GM20000 (cell line): ENCODE data around the gene DGKQ.
"Not testable (repeated sequence)": the region's sequence is repeated elsewhere in the genome, so short reads cannot be mapped to it uniquely, and the experiment has no call there.

Experiments
- DNase-seq: peaks from one replicate; pipeline ENCODE4 v3.0.0; 2012; ENCODE audit warnings: low spot score
- TF ChIP-seq, protein P1 (sequence below): IDR thresholded peaks from 2 replicates; pipeline ENCODE4 v1.5.1; 2012; ENCODE audit warnings: mild to moderate bottlenecking, control low read depth; ENCODE audit errors: extremely low read depth, missing control alignments

Gene DGKQ

DNA sequence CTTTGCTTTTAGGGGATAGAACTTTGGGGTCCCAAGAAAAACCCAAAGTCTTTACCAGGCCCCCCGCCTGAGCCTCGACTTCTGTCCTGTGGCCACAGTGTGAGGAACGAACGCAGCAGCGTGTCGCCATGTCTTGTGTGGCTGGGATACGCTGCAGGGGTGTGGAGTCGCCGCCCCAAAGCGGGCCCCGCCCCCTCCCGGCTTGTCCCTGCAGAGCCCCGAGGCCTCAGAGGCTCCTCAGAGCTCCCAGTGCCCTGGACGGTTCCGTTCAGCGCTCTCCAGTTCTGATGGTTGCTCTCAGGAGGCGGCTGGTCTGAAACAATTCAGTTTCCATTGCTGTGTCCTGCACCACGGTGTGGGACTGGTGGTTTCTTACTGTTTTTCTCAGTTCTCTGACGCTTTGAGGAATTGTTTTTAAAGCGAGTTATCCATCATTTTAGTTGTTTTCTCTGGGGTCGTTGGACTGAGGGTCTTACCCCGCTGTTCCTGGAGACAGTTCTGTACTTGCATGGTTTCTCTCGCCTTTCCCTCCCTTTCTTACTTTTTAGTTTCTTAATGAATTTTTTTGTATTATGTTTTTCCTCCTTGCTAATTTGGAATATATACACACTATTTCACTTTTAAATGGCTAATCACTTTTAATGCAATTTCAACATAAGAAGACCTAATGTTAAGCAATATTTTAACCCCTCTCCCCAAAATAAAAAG lies 11.9 kb upstream of the DGKQ start:
- TF ChIP-seq, protein P1, sequence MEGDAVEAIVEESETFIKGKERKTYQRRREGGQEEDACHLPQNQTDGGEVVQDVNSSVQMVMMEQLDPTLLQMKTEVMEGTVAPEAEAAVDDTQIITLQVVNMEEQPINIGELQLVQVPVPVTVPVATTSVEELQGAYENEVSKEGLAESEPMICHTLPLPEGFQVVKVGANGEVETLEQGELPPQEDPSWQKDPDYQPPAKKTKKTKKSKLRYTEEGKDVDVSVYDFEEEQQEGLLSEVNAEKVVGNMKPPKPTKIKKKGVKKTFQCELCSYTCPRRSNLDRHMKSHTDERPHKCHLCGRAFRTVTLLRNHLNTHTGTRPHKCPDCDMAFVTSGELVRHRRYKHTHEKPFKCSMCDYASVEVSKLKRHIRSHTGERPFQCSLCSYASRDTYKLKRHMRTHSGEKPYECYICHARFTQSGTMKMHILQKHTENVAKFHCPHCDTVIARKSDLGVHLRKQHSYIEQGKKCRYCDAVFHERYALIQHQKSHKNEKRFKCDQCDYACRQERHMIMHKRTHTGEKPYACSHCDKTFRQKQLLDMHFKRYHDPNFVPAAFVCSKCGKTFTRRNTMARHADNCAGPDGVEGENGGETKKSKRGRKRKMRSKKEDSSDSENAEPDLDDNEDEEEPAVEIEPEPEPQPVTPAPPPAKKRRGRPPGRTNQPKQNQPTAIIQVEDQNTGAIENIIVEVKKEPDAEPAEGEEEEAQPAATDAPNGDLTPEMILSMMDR = no peak
- peak; percentile 87 for DNase-seq

DNA sequence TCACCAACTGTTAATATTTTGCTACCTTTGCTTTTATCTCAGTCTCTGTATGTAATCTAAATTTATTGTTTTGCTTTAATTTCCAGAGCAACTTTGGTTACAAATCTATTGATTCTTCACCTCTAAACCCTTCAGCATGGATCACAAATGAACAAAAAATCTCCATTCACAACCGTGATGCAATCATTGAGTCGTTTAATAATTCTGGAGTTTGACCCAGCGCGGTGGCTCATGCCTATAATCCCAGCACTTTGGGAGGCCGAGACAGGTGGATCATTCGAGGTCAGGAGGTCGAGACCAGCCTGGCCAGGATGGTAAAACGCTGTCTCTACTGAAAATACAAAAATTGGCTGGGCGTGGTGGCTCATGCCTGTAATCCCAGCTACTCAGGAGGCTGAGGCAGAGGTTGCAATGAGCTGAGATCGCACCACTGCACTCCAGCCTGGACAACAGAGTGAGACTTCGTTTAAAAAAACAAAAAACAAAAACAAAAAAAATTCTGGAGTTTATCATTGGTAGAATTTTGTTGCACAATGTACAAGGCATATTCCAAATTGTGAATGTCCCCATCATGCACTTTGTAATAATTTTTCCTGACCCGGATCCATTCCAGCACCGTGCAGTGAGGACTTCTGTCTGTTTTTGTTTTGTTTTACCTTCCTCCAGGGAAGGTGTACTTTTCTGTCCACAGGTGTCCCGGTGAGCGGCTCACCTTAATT lies 11.1 kb upstream of the DGKQ start:
- TF ChIP-seq, protein P1 = no peak
- DNase-seq = no peak

DNA sequence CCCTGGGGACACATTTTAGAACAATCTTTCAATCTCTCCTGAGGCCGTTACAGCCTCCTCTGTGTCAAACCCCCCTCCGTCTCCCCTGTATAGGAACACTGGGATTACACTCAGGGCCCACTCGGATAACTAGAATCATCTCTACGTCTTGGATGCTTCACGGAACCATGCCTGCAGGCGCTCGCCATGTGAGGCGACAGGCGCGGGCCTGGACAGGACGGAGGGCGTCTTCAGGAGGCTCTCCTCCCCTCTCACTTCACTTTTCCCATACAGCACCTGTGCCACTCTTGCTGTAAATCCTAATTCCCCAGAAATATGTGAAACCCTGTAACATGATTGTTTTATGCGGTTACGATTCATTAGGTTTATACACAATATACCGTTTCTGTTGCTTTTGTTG lies 9.4 kb upstream of the DGKQ start:
- TF ChIP-seq, protein P1 = no peak
- DNase-seq = no peak

DNA sequence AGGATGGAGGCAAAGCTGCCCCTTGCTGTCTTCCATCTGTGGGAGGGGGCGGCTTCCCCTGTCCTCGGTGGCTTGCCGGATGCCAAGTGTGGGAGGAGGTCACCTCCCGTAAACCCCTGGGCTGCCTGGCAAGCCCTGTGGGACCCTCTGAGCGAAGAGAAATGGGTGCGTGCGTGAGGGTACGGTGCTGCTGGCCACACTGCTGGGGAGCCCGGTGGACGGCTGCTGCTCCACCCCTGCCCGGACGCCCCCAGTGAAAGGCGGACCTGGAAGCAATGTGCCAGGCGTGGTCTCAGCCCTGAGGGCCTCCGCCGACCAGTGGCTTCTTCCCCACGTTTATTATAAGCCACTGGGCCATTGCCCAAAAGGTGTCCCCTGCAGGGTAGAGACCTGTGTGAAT lies 8.9 kb upstream of the DGKQ start:
- no peak for DNase-seq
- TF ChIP-seq, protein P1 = no peak

DNA sequence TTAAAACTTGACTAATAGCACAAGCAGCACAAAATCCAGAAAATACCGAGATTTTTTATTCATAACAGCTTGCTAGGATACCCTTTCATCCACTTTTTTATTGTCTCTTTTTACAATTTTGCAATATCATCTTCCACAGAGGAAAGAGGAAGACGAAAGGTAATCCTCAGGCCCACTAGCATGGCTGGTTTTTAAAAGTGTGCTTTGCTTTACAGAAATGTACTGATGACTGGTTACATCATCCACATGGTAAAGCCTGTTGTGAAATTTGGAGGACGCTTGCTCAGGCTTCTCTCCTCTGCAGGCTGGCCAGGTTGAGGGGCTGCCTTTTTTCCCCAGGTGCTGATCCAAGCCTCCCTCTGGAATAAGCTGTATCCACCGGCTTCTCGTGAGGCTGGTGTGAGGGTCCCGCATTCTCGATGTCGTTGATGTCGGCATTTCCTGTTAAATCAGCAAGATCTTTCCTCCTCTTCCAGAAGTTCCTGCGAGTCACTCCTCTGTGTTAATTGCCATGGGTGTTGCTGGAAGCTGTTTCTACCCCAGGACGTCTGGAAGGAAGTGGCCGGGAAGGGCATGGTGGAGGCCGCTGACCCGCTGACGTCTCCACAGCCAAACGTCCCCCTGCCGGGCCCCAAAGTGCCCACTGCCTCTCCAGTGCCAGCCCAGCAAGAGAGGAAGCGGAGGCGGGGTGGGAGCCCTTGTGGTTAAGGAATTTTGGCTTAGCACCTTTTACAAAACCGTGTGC lies 5.8 kb upstream of the DGKQ start:
- TF ChIP-seq, protein P1 = no peak
- no peak for DNase-seq

DNA sequence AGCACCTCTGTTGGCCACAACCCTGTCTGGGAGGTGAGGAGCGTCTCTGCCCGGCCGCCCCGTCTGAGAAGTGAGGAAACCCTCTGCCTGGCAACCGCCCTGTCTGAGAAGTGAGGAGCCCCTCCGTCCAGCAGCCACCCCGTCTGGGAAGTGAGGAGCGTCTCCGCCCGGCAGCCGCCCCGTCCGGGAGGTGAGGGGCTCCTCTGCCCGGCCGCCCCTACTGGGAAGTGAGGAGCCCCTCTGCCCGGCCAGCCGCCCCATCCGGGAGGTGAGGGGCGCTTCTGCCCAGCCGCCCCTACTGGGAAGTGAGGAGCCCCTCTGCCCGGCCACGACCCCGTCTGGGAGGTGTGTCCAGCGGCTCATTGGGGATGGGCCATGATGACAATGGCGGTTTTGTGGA lies 2.6 kb upstream of the DGKQ start:
- not testable (repeated sequence) for DNase-seq

DNA sequence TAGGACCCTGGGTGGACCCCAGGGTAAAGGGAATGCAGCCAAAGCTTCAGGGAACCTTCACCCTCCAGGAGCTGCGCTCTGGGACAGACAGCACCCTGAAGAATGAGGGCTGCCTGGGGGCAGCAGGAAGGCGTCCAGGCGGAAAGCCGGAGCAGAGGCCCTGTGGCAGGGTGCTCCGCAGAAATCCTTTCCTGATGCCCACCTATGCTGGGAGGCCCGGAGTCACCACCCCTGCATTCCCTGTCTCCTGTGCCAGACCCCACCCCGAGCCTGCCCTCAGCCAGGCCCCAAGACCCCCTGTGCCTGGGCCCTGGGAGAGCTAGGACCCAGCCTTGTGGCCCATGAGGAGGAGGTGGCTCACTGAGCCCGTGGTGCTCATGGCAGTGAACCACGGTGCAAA lies 1.3 kb upstream of the DGKQ start:
- TF ChIP-seq, protein P1 = no peak
- DNase-seq = no peak
